Stimulated activated CD8-positive, alpha-beta memory T cell treated with anti-CD3 and anti-CD28 coated beads, Interleukin-2, amount 100 ng/mL, for 1 hour (primary cell): ENCODE results near the gene ETDC.

Experiments used
- DNase-seq, 2 donors: peaks; one replicate each; pipeline ENCODE4 v3.0.0-alpha.2; 2020; ENCODE audit warnings: low read depth in 2 of 2

Gene ETDC

DNA sequence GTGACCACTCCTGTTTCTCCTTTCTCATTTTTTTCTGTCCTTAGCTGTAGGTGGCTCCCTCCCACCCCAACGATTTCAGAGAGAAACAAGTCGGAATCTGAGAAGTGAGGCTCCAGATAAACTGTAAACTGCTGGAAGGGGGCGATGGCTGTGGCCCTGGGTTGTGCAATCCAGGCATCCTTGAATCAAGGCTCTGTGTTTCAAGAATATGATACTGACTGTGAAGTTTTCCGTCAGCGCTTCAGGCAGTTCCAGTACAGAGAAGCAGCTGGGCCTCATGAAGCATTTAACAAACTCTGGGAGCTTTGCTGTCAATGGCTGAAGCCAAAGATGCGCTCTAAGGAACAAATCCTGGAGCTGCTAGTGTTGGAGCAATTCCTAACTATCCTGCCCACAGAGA lies 37.7 kb downstream of the ETDC start:
- no peak for DNase-seq

DNA sequence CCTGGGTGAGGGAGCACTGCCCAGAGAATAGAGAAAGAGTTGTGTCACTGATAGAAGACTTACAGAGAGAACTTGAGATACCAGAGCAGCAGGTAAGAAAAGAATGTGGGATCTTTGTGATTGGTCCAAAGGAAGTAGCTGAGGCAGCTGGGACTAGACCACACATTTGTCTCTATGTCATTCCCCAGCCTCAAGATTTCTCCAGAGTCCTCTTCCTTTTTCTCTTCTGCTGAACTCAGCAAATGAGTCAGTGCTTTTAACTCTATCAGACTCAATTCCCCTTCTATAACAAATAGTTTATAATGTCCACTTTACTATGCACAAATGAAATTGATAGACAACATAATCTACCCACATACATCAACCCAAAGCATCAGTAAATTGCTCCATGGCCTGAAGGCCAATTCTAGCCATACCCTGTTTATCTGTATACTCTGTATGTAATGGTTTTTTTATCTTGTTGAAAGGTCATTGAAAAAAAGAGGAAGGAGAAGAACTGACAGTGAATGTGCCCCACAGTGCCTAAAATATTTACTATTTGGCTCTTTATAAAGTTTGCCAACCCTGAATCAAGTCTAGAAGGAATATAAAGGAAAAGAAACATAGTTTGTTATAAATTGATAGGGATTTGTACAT lies 38.2 kb downstream of the ETDC start:
- no peak for DNase-seq

GRCh38 chrX:135354288-135354687 lies 45.0 kb downstream of the ETDC start:
- no peak for DNase-seq
